Heart left ventricle (tissue), 13 donors: ENCODE data around the gene TOX2.

Experiments
- POLR2A ChIP-seq, 2 donors: fragments of 450-650 bp; IDR thresholded peaks; one replicate each; pipeline ENCODE4 v1.6.1; 2017; ENCODE audit warnings: antibody characterized with exemption in 2 of 2, mild to moderate bottlenecking in 2 of 2, moderate library complexity in 2 of 2
- TF ChIP-seq, protein P1 (sequence below), 12 donors: fragments of 200-600 bp; sonication (generic) in 4 of 12; IDR thresholded peaks; one replicate each; pipeline versions ENCODE4 v1.5.0 to v1.8.0; 2018 to 2022; ENCODE audit warnings: antibody characterized with exemption in 12 of 12, mild to moderate bottlenecking in 5 of 12
- donor health status: ischemic (EF 13 %, LVEDD 7.1; RV severe dilation, severe dysfunction).
- donor health status: DM: no; HTN: yes; CAD: no.
- donor health status: DM: no; HTN: no; CAD: no.
- donor health status: ischemic (EF 25% LVEDD 6.9; RV normal size, moderate dysfunction).
- donor health status: ischemic (EF 25% LVEDD 5.7; RV mildly dilated, moderate dysfunction).
- donor health status: ischemic (EF 35%, LVEDD 5.7; RV mildly dilated, moderate dysfunction).
- donor health status: nonischemic (EF 11% LVEDD 7.7; RV severe dilation, severe dysfunction).
- donor health status: DM: yes; HTN: yes; CAD: no.
- donor health status: PGD.
- donor health status: ischemic (EF 29% LVEDD 5.4; RV normal size, mild dysfunction).
- donor health status: nonischemic (EF 23%, LVEDD 6.1; RV moderate dilation, normal function).

DNA sequence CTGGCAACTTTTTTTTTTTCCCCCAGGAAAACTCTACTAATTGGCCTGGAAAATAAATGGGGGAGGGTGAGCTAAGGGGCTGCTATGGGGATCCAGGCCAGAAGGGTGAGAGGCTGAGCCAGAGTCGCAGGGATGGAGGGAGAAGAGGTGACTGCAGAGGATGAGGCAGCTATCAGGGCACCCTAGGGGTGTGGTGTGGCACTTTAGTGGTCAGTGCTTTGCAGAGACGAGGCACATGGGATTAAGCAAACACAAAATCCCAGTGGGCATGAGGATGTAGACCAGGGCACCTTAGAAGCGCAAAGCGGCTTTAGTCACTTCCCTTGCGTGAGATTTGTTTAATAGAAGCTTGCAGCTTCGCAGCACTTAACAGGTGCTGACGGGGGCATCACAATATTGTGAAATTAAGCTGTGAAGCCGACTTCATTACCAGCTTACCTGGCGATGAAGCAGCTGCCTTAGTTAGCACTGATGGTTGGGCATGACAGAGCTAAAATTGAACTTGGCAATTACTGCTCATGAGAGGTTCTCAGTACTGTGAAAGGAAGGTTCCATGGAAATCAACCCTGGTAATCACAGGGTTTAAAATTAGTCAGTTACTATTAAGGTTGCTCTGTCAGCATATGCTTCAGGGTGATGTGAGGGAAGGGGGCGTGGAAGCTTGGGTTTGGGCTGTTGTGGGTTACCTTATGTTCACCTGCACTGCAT lies 26.0 kb downstream of the TOX2 start:
- TF ChIP-seq, protein P1, sequence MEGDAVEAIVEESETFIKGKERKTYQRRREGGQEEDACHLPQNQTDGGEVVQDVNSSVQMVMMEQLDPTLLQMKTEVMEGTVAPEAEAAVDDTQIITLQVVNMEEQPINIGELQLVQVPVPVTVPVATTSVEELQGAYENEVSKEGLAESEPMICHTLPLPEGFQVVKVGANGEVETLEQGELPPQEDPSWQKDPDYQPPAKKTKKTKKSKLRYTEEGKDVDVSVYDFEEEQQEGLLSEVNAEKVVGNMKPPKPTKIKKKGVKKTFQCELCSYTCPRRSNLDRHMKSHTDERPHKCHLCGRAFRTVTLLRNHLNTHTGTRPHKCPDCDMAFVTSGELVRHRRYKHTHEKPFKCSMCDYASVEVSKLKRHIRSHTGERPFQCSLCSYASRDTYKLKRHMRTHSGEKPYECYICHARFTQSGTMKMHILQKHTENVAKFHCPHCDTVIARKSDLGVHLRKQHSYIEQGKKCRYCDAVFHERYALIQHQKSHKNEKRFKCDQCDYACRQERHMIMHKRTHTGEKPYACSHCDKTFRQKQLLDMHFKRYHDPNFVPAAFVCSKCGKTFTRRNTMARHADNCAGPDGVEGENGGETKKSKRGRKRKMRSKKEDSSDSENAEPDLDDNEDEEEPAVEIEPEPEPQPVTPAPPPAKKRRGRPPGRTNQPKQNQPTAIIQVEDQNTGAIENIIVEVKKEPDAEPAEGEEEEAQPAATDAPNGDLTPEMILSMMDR (IDR thresholded peaks at IDR 0.05) = no peak
- TF ChIP-seq POLR2A (IDR thresholded peaks at IDR 0.05) = no peak
